ENCODE data around the gene GDPD2.

The GDPD2 gene

GRCh38 chrX:70453024-70453618 lies 30.0 kb downstream of the GDPD2 start:
- H3K9me3 ChIP-seq (ENCODE audit: control insufficient read depth, insufficient read depth, low read depth, low read length), result no peaks in the 10 kb centered on the region
- H3K36me3 ChIP-seq (ENCODE audit: control insufficient read depth in 2 of 2, insufficient read depth in 1 of 2, low read length in 2 of 2), result peaks cover 0 to 7% of the 10 kb centered on the region in 2 experiments; a peak in 2 of 3 replicates
- CTCF ChIA-PET, result interaction anchor here (0.6 to 7.8 kb wide), 6 partner anchors 11 to 211 kb away, joined by 3 to 48 read pairs (median 4); no protein-coding TSS in a partner anchor
- POLR2A ChIA-PET, result interaction anchor here (0.6 kb wide), 1 partner anchor 23 kb away, joined by 3 read pairs; no protein-coding TSS in a partner anchor
- H3K4me1 ChIP-seq (ENCODE audit: control insufficient read depth, insufficient read depth, low read length), result no peaks in the 10 kb centered on the region; the same call in 1 of the 2 replicates
- H3K4me3 ChIP-seq (ENCODE audit: low read depth, low read length), result no peak overlapping the region
- TF ChIP-seq ZNF341 (tag by site-specific recombination; IDR thresholded peaks at IDR 0.05; ENCODE audit: low read depth) (no peak), SCRT2 (tag by site-specific recombination; IDR thresholded peaks at IDR 0.05) (no peak), ZBTB8A (tag by site-specific recombination; IDR thresholded peaks at IDR 0.05) (no peak), ZNF423 (tag by site-specific recombination; IDR thresholded peaks at IDR 0.05) (no peak), ZNF626 (tag by site-specific recombination; IDR thresholded peaks at IDR 0.05) (no peak), ZNF449 (tag by site-specific recombination; IDR thresholded peaks at IDR 0.05) (no peak), ZNF585B (tag by site-specific recombination; IDR thresholded peaks at IDR 0.05) (no peak), ZSCAN18 (tag by site-specific recombination; IDR thresholded peaks at IDR 0.05) (no peak), PRDM1 (tag by site-specific recombination; IDR thresholded peaks at IDR 0.05) (no peak), HOXC10 (CRISPR knock-in tag; IDR thresholded peaks at IDR 0.05) (no peak), ZSCAN5A (tag by site-specific recombination; IDR thresholded peaks at IDR 0.05) (no peak), SP3 (tag by site-specific recombination; IDR thresholded peaks at IDR 0.05) (no peak), TSHZ1 (tag by site-specific recombination; IDR thresholded peaks at IDR 0.05; ENCODE audit: borderline replicate concordance) (no peak), ATF2 (tag by site-specific recombination; IDR thresholded peaks at IDR 0.05; ENCODE audit: low read depth) (no peak), ZNF266 (tag by site-specific recombination; IDR thresholded peaks at IDR 0.05; ENCODE audit: low read depth) (no peak), ZNF37A (tag by site-specific recombination; IDR thresholded peaks at IDR 0.05) (no peak)
- H3K27ac ChIP-seq (ENCODE audit: extremely low read depth, low read depth, low read length), result no peak overlapping the region
